ENCODE measurements around the gene OSBPL3.
A peak's percentile ranks its signal among the peaks of the same experiment; 100 is the strongest.

- TF ChIP-seq EP300 (conservative IDR thresholded peaks at IDR 0.05; ENCODE audit: poor library complexity, severe bottlenecking) (no peak), CTCF (IDR thresholded peaks at IDR 0.05; ENCODE audit: poor library complexity, severe bottlenecking) (peak; percentile 80), POLR2AphosphoS5 (IDR thresholded peaks at IDR 0.05) (no peak)
Measured at GRCh38 chr7:24819916-24820689, 159.9 kb downstream of the OSBPL3 start.

Measured in neural cell (in vitro differentiated cells).